ENCODE results near the gene BTG1.
A peak's percentile ranks its signal among the peaks of the same experiment; 100 is the strongest.
"Not testable (repeated sequence)": the region's sequence is repeated elsewhere in the genome, so short reads cannot be mapped to it uniquely, and the experiment has no call there.

Gene BTG1

GRCh38 chr12:92151916-92152315, 6.3 kb upstream of the BTG1 start:
- DNase-seq (ENCODE audit: low read depth, low spot score): no peak
- H3K27ac ChIP-seq: no peak overlapping the region

GRCh38 chr12:92149563-92149962, 3.9 kb upstream of the BTG1 start:
- no peak for DNase-seq (ENCODE audit: low read depth, low spot score)
- no peak overlapping the region for H3K27ac ChIP-seq

GRCh38 chr12:92147491-92147890, 1.8 kb upstream of the BTG1 start:
- no peak for DNase-seq (ENCODE audit: low read depth, low spot score)
- peak overlapping the region; percentile 98 for H3K27ac ChIP-seq

GRCh38 chr12:92146497-92147224, 1.0 kb upstream of the BTG1 start:
- no peak for DNase-seq (ENCODE audit: low read depth, low spot score)
- peak overlapping the region; percentile 98 for H3K27ac ChIP-seq

- no peak for DNase-seq (ENCODE audit: low read depth, low spot score)
- peak overlapping the region; percentile 98 for H3K27ac ChIP-seq
These were observed 240 bp downstream of the BTG1 start for GRCh38 chr12:92145481-92145730.

- DNase-seq (ENCODE audit: low read depth, low spot score): no peak
- H3K27ac ChIP-seq: peak overlapping the region; percentile 98
These were observed 790 bp downstream of the BTG1 start for GRCh38 chr12:92144631-92145480.

- DNase-seq (ENCODE audit: low read depth, low spot score): no peak
- H3K27ac ChIP-seq: peak overlapping the region; percentile 98
These were observed 1.7 kb downstream of the BTG1 start for GRCh38 chr12:92143686-92144630.

GRCh38 chr12:92143258-92143657, 2.4 kb downstream of the BTG1 start:
- no peak for DNase-seq (ENCODE audit: low read depth, low spot score)
- H3K27ac ChIP-seq: peak overlapping the region; percentile 98

- peak overlapping the region; percentile 98 for H3K27ac ChIP-seq
- no peak for DNase-seq (ENCODE audit: low read depth, low spot score)
These were observed 3.3 kb downstream of the BTG1 start for GRCh38 chr12:92142251-92142926.

- peak overlapping the region; percentile 98 for H3K27ac ChIP-seq
- DNase-seq (ENCODE audit: low read depth, low spot score): no peak
These were observed 4.0 kb downstream of the BTG1 start for GRCh38 chr12:92141591-92142121.

GRCh38 chr12:92140896-92141536, 4.6 kb downstream of the BTG1 start:
- no peak for DNase-seq (ENCODE audit: low read depth, low spot score)
- H3K27ac ChIP-seq: peak overlapping the region; percentile 98

- no peak for DNase-seq (ENCODE audit: low read depth, low spot score)
- H3K27ac ChIP-seq: peak overlapping the region; percentile 98
These were observed 5.5 kb downstream of the BTG1 start for GRCh38 chr12:92140156-92140555.

- peak overlapping the region; percentile 98 for H3K27ac ChIP-seq
- DNase-seq (ENCODE audit: low read depth, low spot score): no peak
These were observed 6.0 kb downstream of the BTG1 start for GRCh38 chr12:92139634-92140150.

- H3K27ac ChIP-seq: peak overlapping the region; percentile 98
These were observed 7.0 kb downstream of the BTG1 start for GRCh38 chr12:92138626-92139025.

GRCh38 chr12:92138144-92138543, 7.5 kb downstream of the BTG1 start:
- peak overlapping the region; percentile 98 for H3K27ac ChIP-seq

More at GRCh38 chr12:92138626-92139025, 7.0 kb downstream of the BTG1 start:
- no peak for DNase-seq (ENCODE audit: low read depth, low spot score)

GRCh38 chr12:92136965-92137721, 8.5 kb downstream of the BTG1 start:
- peak overlapping the region; percentile 98 for H3K27ac ChIP-seq
- DNase-seq (ENCODE audit: low read depth, low spot score): no peak

More at GRCh38 chr12:92138144-92138543, 7.5 kb downstream of the BTG1 start:
- peak; percentile 77 for DNase-seq (ENCODE audit: low read depth, low spot score)

- DNase-seq (ENCODE audit: low read depth, low spot score): no peak
- H3K27ac ChIP-seq: peak overlapping the region; percentile 98
These were observed 9.5 kb downstream of the BTG1 start for GRCh38 chr12:92136026-92136730.

- H3K27ac ChIP-seq: peak overlapping the region; percentile 98
- DNase-seq (ENCODE audit: low read depth, low spot score): not testable (repeated sequence)
These were observed 10.1 kb downstream of the BTG1 start for GRCh38 chr12:92135541-92135940.

Measured in epithelial cell of prostate (primary cell).